Measurements from ENCODE around the gene C12orf56. TPM values are rescaled to one million over a fixed set of nuclear protein-coding genes. Genes with fewer than 3 reads are reported as not detected.
A peak's percentile ranks its signal among the peaks of the same experiment; 100 is the strongest.

C12orf56 gene
- polyA plus RNA-seq (2011; rRNA removed) (0.22 and 0.29 TPM in 2 replicates), polyA minus RNA-seq (2011; rRNA and poly(A)+ RNA removed) (0.04 and 0.14 TPM in 2 replicates)

- Histone ChIP-seq H3K27ac (ENCODE audit: low read depth, low read length) (no peak within 1 kb of the TSS), H3K4me3 (ENCODE audit: low read depth, low read length) (peak within 1 kb of the TSS; percentile 55), H3K27me3 (ENCODE audit: control insufficient read depth, insufficient read depth, low read length) (no peaks in the 10 kb centered on the region), H3K9me3 (ENCODE audit: control insufficient read depth, insufficient read depth, low read length) (no peaks in the 10 kb centered on the region; the same call in 1 of the 2 replicates)
- DNase-seq (ENCODE audit: low read depth, low spot score) = no peak
- ChIA-PET CTCF (interaction anchor here (1.2 to 2.1 kb wide), 3 partner anchors 159 to 568 kb away, joined by 3 to 9 read pairs (median 4); no protein-coding TSS in a partner anchor), POLR2A (interaction anchor here (0.9 kb wide), 1 partner anchor 14 kb away, joined by 6 read pairs; the partner anchor contains the start of gene XPOT)
- TF ChIP-seq CTCF (IDR thresholded peaks at IDR 0.05; ENCODE audit: low read depth, low read length) = no peak
Observed at GRCh38 chr12:64390275-64390851, at the start of gene C12orf56. Gene C12orf56, minus strand, starts transcription at chr12:64390758. Its CDS starts 193 bp downstream, at chr12:64390565.

GRCh38 chr12:64440100-64440499 lies 49.5 kb upstream of the C12orf56 start:
- no peaks in the 10 kb centered on the region for H3K9me3 ChIP-seq (ENCODE audit: control insufficient read depth, insufficient read depth, low read length)
- TF ChIP-seq CTCF (IDR thresholded peaks at IDR 0.05; ENCODE audit: low read depth, low read length) = no peak
- POLR2A ChIA-PET = no interaction called here
- no peak for DNase-seq (ENCODE audit: low read depth, low spot score)
- H3K27ac ChIP-seq (ENCODE audit: low read depth, low read length) = no peak overlapping the region
- H3K4me3 ChIP-seq (ENCODE audit: low read depth, low read length) = no peak overlapping the region
- no peaks in the 10 kb centered on the region for H3K27me3 ChIP-seq (ENCODE audit: control insufficient read depth, insufficient read depth, low read length)
- CTCF ChIA-PET = no interaction called here

- H3K4me3 ChIP-seq (ENCODE audit: low read depth, low read length) = no peak overlapping the region
- H3K9me3 ChIP-seq (ENCODE audit: control insufficient read depth, insufficient read depth, low read length) = no peaks in the 10 kb centered on the region
- no peak for TF ChIP-seq CTCF (IDR thresholded peaks at IDR 0.05; ENCODE audit: low read depth, low read length)
- ChIA-PET POLR2A (no interaction called here), CTCF (no interaction called here)
- DNase-seq (ENCODE audit: low read depth, low spot score) = no peak
- H3K27ac ChIP-seq (ENCODE audit: low read depth, low read length) = no peak overlapping the region
- H3K27me3 ChIP-seq (ENCODE audit: control insufficient read depth, insufficient read depth, low read length) = no peaks in the 10 kb centered on the region
Observed at GRCh38 chr12:64433915-64434314, 43.4 kb upstream of the C12orf56 start.

GRCh38 chr12:64431791-64432190 lies 41.2 kb upstream of the C12orf56 start:
- ChIA-PET POLR2A (no interaction called here), CTCF (interaction anchor here (0.7 kb wide), 1 partner anchor 137 kb away, joined by 3 read pairs; no protein-coding TSS in a partner anchor)

More at GRCh38 chr12:64431791-64432190, 41.2 kb upstream of the C12orf56 start:
- peak; percentile 30 for DNase-seq (ENCODE audit: low read depth, low spot score)
- TF ChIP-seq CTCF (IDR thresholded peaks at IDR 0.05; ENCODE audit: low read depth, low read length) = no peak
- H3K9me3 ChIP-seq (ENCODE audit: control insufficient read depth, insufficient read depth, low read length) = no peaks in the 10 kb centered on the region
- no peaks in the 10 kb centered on the region for H3K27me3 ChIP-seq (ENCODE audit: control insufficient read depth, insufficient read depth, low read length)
- H3K27ac ChIP-seq (ENCODE audit: low read depth, low read length) = no peak overlapping the region
- no peak overlapping the region for H3K4me3 ChIP-seq (ENCODE audit: low read depth, low read length)

All from AG04450 (cell line).